ENCODE measurements around the gene PDLIM5.

The PDLIM5 gene

GRCh38 chr4:94479358-94480141, 27.8 kb downstream of the PDLIM5 start:
- H3K27ac ChIP-seq = peak overlapping the region; percentile 54 to 64
- no peak overlapping the region for H3K4me3 ChIP-seq
- TF ChIP-seq, protein P1, sequence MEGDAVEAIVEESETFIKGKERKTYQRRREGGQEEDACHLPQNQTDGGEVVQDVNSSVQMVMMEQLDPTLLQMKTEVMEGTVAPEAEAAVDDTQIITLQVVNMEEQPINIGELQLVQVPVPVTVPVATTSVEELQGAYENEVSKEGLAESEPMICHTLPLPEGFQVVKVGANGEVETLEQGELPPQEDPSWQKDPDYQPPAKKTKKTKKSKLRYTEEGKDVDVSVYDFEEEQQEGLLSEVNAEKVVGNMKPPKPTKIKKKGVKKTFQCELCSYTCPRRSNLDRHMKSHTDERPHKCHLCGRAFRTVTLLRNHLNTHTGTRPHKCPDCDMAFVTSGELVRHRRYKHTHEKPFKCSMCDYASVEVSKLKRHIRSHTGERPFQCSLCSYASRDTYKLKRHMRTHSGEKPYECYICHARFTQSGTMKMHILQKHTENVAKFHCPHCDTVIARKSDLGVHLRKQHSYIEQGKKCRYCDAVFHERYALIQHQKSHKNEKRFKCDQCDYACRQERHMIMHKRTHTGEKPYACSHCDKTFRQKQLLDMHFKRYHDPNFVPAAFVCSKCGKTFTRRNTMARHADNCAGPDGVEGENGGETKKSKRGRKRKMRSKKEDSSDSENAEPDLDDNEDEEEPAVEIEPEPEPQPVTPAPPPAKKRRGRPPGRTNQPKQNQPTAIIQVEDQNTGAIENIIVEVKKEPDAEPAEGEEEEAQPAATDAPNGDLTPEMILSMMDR (IDR thresholded peaks at IDR 0.05) = no peak
- no peak for DNase-seq (ENCODE audit: low spot score)

- H3K27ac ChIP-seq = peak overlapping the region; percentile 52 to 54
- TF ChIP-seq, protein P1 (IDR thresholded peaks at IDR 0.05) = no peak
- H3K4me3 ChIP-seq = no peak overlapping the region
- DNase-seq (ENCODE audit: low spot score) = no peak
Observed at GRCh38 chr4:94480362-94480951, 28.7 kb downstream of the PDLIM5 start.

- DNase-seq (ENCODE audit: low spot score) = no peak
- Histone ChIP-seq H3K27ac (no peak overlapping the region), H3K4me3 (no peak overlapping the region)
- TF ChIP-seq, protein P1 (IDR thresholded peaks at IDR 0.05) = no peak
Observed at GRCh38 chr4:94483895-94484294, 32.2 kb downstream of the PDLIM5 start.

DNA sequence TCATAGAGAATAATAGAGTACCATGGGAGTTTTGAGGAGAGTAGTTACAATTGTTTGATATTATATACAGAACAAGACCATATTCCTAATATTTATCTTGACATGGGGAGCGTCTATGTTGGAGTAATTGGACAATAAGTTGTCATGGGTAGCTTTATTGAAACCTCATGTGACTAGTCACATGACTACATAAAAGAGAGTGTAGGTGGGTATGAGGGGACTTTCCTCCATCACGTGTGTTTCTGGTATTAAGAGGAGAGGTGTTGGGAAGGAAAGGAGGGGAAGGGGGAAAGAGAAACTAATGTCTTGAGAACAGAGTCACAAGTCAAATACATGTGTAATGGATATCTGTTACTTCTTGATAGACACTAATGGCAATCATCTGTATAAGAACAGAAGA, 33.1 kb downstream of the PDLIM5 start:
- no peak overlapping the region for H3K27ac ChIP-seq

DNA sequence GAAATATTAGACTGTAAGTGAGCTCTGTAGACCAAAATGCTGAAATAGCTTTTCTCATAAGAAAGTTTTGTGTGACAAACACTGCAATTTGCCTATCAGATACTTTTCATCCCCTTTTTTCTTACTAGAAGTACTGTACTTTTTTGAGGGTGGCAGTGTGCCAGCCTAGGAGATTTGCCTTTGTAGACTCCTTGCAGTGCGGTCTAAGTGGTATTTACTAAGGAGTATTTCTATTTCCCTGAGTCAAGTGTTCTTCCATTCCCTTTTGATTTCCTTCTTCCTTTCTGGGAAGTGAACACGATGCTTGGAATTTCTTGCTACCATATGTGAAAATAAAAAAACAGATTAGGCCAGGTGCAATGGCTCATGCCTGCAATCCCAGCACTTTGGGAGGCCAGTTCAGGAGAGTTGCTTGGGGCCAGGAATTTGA, 34.6 kb downstream of the PDLIM5 start:
- TF ChIP-seq, protein P1 (IDR thresholded peaks at IDR 0.05) = no peak
- no peak overlapping the region for H3K27ac ChIP-seq
- no peak for DNase-seq (ENCODE audit: low spot score)
- no peak overlapping the region for H3K4me3 ChIP-seq

More for the DNA sequence above, 33.1 kb downstream of the PDLIM5 start:
- H3K4me3 ChIP-seq = no peak overlapping the region
- no peak for DNase-seq (ENCODE audit: low spot score)
- TF ChIP-seq, protein P1 (IDR thresholded peaks at IDR 0.05) = no peak

DNA sequence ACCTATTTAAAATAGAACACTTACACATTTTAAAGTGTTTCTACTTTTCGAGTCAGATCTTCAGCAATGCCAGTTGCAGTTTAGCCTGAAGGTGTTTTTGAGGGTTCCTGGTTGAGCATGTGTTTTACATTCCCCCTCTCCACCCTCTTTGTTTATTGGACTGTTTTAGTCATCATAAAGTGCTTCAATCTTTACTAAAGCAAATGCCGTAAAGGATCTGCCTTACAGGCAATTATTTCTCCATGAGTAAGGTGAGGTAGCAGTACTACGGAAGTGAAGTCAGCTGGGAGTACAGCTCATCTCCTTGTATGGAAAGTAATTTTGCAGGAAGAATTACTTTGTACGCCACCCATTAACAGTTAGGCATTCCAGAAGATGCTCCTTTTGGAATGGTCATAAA, 36.9 kb downstream of the PDLIM5 start:
- peak overlapping the region; percentile 21 for H3K4me3 ChIP-seq
- no peak for DNase-seq (ENCODE audit: low spot score)
- TF ChIP-seq, protein P1 (IDR thresholded peaks at IDR 0.05) = no peak
- H3K27ac ChIP-seq = peak overlapping the region; percentile 32 to 52

DNA sequence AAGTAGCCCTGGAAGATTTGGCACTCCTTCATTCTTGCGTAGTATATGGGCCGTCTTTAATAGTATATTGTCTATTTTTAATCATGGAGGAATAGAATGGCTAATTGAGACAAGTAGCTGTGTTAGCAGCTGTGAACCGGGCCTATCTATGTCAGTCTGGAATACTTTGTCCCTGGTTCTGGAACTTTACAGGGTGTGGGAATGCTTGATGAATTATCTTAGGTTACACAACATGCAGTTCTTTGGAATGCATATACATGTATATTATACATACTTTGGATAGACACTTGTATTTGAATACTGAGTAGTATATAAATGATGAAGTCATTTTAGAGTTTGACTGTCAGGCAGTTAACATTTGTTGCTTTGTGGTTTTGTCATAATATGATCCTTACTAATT, 37.4 kb downstream of the PDLIM5 start:
- no peak for DNase-seq (ENCODE audit: low spot score)
- H3K4me3 ChIP-seq = peak overlapping the region; percentile 21
- H3K27ac ChIP-seq = peak overlapping the region; percentile 32 to 52

More for the DNA sequence above, 37.4 kb downstream of the PDLIM5 start:
- TF ChIP-seq, protein P1 (IDR thresholded peaks at IDR 0.05) = no peak

All from coronary artery (tissue), 2 donors.